GM10266 (cell line): ENCODE results near the gene BTBD9.

Experiments used
- DNase-seq: peaks from one replicate; pipeline ENCODE4 v3.0.0; 2012; ENCODE audit errors: extremely low spot score
- TF ChIP-seq, protein P1 (sequence below): IDR thresholded peaks from 2 replicates; pipeline ENCODE4 v1.5.1; 2012; ENCODE audit warnings: mild to moderate bottlenecking, low read depth; ENCODE audit not compliant: control insufficient read depth, insufficient read depth; ENCODE audit errors: missing control alignments

BTBD9 gene

DNA sequence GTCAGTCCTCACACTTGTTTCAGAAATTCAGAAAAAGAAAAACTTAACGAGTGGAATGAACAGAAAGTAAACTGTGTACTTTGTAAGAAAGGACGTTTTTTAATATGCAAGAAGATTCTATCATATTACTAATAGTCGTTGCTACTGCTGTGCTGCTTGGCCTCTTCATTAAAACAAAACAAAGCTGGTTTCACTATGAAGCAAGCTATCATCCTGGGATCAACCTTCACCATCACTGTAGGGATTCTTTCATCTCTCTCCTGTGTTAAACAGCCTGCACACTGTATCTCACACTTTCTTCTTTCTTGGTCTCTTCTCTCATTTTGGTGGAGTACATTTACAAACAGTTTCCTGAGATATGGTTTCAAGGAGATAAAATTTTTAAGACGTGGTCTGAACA is 284.2 kb downstream of the BTBD9 start:
- TF ChIP-seq, protein P1, sequence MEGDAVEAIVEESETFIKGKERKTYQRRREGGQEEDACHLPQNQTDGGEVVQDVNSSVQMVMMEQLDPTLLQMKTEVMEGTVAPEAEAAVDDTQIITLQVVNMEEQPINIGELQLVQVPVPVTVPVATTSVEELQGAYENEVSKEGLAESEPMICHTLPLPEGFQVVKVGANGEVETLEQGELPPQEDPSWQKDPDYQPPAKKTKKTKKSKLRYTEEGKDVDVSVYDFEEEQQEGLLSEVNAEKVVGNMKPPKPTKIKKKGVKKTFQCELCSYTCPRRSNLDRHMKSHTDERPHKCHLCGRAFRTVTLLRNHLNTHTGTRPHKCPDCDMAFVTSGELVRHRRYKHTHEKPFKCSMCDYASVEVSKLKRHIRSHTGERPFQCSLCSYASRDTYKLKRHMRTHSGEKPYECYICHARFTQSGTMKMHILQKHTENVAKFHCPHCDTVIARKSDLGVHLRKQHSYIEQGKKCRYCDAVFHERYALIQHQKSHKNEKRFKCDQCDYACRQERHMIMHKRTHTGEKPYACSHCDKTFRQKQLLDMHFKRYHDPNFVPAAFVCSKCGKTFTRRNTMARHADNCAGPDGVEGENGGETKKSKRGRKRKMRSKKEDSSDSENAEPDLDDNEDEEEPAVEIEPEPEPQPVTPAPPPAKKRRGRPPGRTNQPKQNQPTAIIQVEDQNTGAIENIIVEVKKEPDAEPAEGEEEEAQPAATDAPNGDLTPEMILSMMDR = no peak
- no peak for DNase-seq

DNA sequence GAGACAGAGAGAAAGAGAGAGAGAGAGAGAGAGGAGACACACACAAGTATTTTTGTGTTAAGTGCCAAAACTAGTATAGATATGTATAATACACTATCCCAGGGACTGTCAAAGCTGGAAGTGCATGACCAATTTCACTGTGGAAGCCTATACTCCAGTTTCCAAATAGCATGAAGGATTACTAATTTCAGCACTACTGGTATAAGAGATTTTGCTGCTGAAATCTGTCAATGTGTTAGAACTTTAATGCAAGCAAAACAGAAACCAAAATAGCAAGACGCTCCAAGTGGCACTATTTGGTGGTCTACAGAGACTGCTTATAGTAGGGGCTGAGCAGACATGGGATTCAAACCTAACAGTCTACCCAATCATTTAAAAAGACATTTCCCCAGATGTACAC is 284.8 kb downstream of the BTBD9 start:
- TF ChIP-seq, protein P1 = no peak
- peak; percentile 8 for DNase-seq

DNA sequence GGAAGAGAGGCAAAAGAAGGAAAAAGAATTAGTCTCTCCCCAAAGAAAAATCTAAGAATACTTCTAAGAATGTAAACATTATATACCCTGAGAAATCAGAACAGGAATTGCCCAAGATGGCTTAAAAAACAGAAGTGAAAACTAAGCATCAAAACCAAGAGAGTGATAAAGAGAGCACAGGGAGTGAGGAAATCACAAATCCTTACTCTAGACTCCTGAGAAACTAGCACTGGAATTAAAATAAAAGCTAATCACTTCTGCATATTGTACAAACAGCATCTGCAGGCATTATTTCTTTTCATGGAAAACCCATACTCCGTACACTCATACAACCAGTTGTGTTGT is 285.7 kb downstream of the BTBD9 start:
- TF ChIP-seq, protein P1 = no peak
- no peak for DNase-seq

DNA sequence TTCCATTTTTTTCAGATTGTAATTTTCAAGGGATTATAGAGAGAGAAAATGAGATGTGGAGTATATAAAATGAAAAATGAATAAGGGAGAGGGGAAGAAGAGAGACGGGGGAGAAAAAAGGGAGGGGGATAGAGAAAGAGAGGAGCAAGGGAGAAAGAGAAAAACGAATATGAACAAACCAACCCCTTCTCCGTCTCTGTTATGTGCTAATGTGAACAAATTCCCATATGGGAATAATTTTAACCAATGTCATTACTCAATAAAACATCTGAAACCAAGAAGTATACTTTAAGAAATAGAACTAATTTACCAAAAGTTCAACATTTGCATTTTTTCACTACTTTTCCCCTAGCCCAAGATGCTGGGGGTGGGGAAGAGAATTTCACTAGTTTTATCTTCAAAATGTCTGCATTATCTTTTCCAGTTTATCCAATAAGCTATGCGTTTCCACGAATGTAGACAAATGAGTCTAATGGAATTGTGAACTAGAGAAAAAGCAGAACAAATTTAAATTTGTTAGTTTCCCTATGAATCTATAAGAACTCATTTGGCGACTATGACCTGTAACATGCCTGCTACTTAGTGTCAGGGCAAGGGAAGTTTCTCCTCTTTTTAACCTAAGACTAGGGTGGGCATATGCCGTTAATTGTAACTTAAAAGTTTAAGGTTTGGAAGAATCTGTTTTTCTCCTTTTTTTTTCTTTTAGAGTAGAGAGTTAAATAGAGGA is 286.3 kb downstream of the BTBD9 start:
- DNase-seq = no peak
- TF ChIP-seq, protein P1 = no peak

GRCh38 chr6:38352636-38353035 is 287.1 kb downstream of the BTBD9 start:
- TF ChIP-seq, protein P1 = no peak

DNA sequence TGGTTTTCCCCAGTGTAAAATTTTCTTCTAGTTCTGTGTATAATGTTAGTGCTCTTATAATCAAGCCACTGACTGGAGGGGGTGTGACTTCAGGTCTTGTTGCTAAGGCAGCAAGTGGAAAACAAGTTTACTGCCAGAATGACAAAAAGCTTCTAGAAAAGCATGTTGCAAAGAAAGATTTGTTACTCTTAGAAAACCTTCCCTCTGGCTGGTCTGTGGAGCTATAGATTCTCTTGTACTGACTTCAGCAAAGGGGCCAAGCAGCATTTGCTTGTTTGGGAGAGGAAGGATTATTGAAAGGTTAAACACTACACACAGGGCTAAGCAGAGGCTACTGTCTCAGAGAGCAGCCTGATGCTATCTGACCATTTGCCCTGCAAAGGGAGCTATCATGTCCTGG is 288.8 kb downstream of the BTBD9 start:
- DNase-seq = no peak
- TF ChIP-seq, protein P1 = no peak

More at GRCh38 chr6:38352636-38353035, 287.1 kb downstream of the BTBD9 start:
- DNase-seq = no peak

DNA sequence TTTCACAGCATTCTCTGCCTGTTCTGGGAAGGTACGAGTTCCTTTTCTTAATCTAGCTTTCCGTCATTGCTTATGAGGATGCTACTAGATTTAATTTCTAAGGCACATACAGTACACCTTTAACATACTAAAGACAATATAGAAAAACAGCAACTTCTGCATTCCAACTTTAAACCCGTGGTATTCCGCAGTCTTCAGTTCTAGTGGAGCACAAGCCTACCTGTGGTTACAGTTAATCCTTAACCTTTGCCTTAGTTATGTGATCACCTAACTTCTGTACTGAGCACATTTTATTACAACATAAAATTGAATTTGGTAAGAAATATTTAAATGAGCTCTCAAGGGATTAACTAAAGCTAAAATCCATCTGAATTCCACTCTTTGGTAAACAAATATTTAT is 289.5 kb downstream of the BTBD9 start:
- TF ChIP-seq, protein P1 = no peak
- no peak for DNase-seq
